ENCODE measurements around the gene ZFPM1. TPM values are rescaled to one million over a fixed set of nuclear protein-coding genes. Genes with fewer than 3 reads are reported as not detected.

The ZFPM1 gene
- polyA plus RNA-seq, 3 donors: 4.7 to 5.2 (median 5.2) TPM

DNA sequence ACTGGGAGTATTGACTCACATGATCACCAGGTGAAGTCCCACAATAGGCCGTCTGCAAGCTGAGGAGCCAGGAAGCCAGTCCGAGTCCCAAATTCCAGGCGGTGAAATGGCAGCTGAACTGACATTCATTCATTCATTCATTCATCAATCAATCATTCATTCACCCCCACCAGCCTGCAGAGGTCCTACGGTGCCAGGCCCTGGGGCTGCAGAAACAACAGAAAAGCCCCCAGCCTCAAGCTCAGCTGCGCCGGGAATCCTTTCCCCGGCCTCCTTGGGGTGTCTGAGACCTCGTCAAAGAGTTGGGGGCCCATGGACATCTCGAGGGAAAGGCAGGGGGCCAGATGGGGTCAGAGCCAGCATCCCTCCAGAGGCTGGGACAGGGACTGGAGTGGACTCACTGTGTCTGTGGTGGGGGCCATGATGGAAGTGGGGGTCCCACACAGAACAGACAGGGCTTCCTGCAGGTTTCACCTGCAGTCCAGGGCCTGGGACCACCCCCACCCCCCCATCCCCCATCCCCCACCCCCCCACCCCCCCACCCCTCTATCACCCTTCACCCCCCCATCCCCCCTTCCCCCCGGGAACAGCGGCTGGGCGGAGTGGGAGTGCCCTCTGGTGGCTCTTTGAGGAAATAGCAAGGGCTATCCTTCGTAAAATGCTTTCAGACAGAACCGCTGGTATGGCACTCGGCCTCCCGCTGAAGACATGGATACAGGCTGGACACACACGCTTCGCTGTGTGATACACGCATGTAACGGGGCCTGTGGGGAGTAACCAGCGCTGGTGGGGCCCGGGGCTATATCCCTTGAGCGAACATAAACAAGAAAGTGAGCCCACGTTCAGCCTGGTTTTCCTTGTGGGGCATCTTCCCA is 108.6 kb downstream of the ZFPM1 start:
- no peak for DNase-seq

DNA sequence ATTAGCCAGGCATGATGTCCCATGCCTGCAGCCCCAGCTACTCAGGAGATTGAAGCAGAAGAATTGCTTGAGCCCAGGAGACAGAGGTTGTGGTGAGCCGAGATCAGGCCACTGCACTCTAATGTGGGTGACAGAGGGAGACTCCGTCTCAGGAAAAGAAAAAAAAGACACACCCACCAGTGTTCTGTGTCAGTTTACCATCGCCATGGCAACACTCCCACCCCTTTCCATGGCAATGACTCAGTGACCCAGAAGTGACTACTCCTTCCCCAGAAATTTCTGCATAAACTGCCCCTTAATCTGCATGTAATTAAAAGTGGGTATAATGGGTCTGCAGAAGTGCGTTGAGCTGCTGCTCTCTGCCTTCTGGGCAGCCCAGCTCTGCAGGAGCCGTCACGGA is 113.1 kb downstream of the ZFPM1 start:
- no peak for DNase-seq

DNA sequence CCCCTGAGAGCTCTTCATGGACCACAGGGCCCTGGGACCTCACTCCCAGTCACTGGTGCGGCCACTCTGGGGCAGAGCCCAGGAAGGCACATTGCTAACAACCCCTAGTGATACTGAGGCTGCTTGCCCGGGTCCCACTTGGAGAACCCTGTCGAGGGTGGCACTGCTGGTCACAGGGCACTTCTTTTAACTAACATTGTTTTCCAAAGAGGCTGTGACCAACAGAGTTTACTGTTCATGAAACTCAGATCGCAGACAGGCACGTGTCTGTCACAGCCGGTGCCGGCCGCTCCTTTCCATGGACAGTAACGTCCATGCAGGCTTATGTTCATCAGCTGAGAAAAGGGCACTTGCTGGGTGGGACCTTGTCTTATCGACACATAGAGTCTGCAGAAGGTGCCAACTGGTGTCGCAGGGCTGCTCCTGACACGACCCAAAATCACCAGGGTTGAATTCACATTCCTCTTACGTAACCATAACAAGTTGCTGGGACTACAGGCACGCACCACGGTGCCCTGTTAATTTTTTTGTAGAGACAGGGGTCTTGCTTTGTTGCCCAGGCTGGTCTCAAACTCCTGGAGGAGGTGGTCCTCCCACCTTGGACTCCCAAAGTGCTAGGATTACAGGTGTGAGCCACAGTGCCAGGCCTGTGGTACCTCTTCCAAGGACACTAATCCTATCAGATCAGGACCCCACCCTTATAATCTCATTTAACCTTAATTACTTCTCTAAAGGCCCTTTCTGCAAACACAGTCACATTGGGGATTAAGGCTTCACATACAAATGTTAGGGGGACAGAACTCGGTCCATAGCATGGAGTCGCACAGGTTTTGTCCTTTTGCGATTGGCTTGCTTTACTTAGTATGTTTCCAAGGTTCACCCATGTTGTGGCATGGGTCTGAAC is 115.9 kb downstream of the ZFPM1 start:
- DNase-seq: no peak

DNA sequence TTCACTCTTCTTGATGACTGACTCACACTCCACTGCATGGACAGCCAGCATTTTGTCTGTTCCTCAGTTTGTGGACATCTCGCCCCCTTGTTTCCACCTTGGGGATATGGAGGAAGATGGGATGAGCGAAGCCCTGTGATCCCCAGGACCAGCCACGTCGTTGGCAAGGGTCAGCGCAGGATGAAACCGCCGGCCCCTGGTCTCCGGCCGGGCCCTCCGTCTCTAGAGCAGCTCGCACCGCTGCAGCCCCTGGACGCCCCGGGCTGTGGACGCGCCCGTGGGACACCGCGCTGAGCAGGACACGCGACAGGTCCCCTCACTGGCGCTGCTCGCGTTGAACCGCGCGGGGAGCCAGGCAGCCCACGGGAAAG is 116.5 kb downstream of the ZFPM1 start:
- no peak for DNase-seq

DNA sequence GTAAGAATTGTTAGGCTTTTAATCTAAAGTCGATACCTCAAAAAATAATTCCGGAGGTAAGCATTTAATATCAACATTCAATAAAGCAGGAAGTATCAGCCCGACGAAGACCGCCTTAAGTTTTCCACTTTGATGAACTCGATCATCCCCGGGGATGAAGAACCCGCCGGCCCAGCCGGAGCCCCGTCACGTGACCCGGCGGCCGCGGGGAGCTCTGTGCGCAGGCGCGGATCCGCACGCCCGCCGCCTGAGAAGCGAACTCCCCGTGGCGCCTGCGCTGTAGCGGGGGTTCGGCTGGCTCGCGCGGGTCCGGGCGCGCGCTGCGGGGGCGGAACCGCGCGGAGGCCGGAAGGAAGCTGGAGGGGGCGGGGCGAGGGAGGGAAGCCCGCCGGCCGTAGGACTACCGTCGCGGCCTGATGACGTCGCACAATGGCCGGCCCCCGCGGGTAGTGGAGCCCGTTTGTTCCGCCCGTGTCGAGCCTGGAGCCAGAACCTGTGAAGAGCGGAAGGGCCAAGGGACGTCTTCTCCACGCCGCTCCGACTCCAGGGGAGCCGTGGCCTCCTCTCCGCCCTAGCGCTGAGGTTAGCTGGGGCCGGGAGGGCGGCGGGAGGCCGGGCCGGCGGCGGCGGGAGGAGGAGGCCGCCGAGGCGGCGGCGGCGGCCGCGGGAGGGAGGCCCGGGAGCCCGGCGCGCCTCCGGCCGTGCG is 117.1 kb downstream of the ZFPM1 start, which contains the start of gene ZC3H18:
TSS of gene ZC3H18 (plus strand) at position 419 of the 706 bp plus-strand sequence. CDS start 6,721 bp downstream, outside the sequence.
- peak; percentile 98 for DNase-seq

DNA sequence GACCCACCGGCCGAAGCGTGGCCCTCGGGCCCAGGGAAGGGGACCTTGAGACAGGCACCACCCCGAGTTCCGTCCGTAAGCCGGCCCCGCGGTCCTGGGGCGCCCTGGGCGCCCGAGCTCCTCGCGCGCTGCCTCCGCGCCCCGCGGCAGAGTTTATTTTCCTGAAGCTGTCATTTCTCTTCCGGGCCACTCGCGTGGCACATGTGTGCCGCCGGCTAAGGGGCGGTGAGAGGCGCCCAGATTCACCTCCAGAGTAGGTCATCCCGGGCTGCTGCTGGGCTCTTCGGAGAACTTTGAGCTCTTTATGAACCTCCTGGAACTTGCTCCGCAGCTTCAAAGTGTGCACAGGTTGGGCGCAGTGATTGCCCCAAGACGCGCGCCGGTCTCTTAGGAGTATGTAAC is 117.6 kb downstream of the ZFPM1 start:
- no peak for DNase-seq

DNA sequence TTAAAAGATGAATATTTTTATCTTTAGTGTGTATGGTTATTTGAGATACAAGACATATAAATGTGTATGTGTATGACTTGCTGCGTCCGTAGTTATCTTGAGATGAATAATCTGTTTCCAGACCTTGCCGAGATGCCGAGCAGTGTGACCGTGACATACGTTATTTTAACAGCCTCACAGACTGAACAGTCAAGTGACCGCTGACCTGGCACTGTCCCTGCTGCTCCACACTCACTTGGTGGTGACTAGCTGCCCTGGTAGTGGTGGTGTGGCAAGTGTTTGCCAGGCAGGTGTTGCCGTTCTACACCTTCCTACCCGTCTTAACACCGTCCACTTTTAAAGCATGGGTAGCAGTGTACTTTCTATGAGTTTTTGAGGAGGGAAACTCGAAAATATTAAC is 122.2 kb downstream of the ZFPM1 start:
- DNase-seq: no peak

DNA sequence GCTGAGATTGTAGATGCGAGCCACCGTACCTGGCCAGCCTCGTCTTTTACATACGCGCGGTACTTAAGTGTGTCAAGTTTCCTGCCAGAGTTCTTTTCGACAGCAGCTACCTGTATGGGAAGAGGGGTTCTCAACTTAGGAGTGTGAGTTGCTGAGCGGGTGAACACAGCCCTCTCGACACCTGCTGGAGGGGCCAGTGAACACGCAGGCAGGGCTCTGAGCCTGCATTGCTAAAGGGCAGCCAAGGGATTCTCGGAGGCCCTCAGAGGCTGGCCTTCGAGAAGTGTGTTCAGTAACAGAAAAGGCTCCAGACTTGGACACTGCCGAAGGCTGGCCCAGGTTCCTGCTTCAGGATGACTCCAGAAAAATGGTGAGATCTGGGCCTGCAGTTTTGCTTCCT is 123.2 kb downstream of the ZFPM1 start:
- no peak for DNase-seq

DNA sequence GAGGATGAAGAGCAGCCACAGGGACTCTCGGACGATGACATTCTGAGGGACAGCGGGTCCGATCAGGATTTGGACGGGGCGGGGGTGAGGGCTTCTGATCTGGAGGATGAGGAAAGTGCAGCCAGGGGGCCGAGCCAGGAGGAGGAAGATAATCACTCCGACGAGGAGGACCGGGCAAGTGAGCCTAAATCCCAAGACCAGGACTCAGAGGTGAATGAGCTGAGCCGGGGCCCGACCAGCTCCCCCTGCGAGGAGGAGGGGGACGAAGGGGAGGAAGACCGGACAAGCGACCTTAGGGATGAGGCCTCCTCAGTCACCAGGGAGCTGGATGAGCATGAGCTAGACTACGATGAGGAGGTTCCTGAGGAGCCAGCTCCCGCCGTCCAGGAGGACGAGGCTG is 124.1 kb downstream of the ZFPM1 start:
- DNase-seq: no peak

DNA sequence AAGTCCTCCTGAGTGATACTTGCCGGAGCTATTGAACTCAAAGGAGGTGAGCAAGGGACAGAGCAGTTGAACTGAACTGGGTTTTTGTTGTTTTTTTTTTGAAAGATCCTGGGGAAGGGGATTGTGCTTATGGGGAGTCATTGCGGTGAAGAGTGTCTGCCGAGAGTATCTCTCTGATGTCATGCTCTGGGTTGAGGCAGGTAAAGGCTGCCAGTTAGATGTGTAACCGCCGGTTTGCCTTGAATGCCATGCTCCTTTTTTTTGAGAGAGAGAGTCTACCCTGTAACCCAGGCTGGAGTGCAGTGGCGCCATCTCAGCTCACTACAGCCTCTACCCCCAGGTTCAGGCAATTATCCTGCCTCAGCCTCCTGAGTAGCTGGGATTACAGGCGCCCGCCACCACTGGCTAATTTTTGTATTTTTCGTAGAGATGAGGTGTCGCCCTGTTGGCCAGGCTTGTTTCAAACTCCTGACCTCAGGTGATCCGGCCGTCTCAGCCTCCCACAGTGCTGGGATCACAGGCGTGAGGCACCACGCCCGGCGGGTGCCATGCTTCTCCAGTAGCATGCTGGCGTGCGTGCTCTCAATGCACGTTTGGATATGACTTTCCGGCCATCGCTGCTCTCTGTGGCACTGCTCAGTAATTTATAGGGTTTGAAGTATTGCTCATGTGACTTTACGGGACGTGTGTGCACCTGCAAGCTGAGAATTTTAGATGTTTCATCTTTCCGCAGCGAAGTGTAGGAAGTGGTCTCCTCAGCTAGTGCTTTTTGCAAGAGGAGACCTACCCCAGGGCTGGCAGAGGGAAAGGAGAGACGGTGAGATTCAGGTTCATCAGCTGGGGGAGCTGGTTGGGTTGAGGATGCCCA is 125.6 kb downstream of the ZFPM1 start:
- DNase-seq: no peak

DNA sequence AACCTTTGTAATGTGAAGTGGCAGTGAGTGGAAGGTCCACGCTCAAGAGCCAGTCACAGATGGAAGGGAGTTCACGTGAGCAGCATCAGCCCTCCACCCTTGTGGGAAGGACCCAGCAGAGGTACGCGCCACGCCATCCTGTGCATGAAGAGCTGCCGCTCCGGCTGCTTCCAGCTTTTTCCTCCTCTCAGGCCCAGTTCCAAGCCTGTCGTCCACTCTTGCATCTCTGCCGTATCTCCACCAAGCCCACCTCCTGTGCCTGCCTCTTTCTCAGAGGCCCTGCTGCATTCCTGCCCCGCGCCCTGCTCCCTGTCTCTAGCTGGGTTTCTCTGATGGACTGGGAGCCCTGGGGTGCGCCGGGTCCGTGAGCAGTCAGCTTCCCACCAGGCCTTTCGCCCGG is 127.3 kb downstream of the ZFPM1 start:
- DNase-seq: no peak

DNA sequence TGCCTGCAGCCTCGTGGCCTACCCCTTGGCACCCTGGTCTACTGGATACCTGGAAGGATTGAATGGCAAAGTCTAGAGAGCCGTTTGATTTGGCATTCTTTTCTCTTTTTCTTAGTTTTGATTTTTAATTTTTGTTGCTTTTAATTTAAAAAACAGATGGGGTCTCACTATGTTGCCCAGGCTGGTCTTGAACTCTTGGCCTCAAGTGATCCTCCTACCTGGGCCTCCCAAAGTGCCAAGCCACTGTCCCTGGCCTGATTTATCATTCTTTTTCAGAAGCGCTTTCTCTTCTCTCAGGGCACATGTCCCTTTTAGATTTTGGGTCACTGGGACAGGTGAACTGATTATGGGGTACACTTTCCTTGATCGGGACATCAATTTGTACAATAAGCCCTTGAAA is 128.0 kb downstream of the ZFPM1 start:
- no peak for DNase-seq

DNA sequence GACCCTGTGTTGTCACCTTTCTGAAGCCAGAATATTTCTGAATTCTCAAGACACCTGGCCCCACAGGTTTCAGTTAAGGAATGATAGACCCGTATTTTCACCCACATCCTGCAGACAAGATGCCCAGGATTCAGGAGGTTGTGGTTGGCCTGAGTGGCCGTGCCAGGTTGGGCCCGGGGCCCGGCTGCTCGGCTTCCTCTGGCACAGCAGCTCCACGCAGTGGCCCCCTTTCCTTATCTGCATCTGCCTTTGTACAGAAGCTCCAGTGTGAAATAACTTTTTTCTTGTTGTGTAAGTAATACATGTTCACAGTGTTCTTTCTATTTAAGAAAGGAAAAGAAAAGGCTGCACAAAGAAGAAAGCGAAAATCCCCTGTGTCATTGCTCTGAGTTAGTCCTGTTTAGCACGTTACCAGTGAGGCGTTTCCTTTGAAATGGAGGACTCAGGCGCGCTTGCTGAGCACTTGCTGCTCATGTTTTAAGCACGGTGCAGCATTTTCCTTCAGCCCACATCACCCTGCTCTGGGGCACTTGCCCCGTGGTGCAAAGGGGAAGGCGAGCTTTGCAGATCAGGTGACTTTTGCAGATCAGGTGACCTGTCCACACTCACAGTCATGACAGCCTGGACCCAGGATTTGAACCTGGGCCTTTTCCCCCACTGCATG is 130.0 kb downstream of the ZFPM1 start:
- no peak for DNase-seq

DNA sequence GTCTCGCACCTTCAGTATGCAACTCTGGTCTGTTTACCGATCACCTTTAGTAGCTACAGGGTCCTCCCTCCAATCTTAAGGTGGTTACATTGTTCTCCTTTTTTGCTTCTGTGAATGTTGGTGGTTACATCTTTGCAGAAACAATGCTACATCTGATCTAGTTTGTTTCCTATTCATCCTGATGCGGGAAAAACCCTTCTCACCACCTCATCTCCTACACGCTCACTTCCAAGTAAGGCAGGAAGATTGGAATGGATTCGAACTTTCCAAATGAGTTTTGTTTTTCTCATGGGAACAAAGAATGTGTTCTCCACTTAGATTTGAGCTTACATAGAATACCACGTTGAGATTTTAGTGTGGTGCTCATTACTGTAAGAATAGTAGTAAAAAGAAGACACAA is 131.6 kb downstream of the ZFPM1 start:
- DNase-seq: no peak

DNA sequence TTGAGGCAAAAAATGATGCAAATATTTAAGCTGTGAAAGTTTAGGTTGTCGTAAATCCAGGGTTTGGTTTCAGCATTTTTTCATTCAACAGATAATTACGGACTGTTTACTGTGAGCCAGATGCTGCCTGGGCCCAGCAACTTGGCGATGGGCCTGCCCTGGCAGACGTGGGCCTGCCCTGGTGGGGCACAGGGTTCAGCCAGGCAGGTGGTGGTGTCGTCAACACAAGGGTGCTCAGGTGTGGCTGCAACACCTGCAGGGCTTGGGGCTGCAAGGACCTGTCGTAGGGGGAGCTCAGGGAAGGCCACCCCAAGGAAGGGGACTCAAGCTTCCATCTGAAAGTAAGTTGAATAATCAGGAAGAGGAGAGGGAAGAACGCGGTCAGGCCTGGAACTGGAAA is 132.2 kb downstream of the ZFPM1 start:
- no peak for DNase-seq

DNA sequence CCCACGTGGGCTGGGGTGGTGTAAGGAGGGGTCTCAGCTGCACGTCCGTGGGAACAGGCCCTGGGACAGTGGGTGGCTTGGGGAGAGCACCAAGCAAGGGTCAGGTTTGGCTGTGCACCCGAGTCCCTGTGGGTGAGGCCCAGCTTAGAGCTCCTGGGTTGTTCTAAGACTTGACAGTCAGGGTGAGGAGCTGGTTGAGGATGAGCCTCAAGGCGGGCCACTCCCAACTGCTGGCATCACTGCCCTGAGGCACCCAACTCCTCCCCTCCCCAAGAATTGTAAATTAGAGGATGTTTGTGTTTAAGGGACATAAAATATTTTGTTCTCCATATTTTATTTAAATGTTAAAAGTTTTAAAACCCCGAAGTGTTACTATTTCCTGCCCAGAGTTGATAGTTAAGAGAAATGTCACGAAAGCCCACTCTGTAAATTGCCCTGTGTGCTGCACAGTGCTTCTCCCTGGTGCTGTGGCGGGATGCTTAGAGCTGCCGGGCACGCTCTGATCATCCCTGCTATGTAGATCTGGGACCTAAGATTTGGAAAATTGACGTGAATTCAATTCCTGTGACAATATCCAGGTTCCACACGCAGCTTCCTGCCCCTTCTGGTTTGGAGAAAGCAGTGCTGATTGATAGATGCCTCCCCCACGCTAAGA is 133.0 kb downstream of the ZFPM1 start:
- no peak for DNase-seq

All from renal pelvis (tissue), 4 donors.